NCI-H187 (cell line): ENCODE data around the gene PHACTR1.

Source experiments
- DNase-seq, 2 experiments: peaks; one replicate each; lab custom pipeline; 2025; lab: John Stamatoyannopoulos, UW

Gene PHACTR1

GRCh38 chr6:13267142-13267651 is 550.6 kb downstream of the PHACTR1 start:
- DNase-seq = no peak

DNA sequence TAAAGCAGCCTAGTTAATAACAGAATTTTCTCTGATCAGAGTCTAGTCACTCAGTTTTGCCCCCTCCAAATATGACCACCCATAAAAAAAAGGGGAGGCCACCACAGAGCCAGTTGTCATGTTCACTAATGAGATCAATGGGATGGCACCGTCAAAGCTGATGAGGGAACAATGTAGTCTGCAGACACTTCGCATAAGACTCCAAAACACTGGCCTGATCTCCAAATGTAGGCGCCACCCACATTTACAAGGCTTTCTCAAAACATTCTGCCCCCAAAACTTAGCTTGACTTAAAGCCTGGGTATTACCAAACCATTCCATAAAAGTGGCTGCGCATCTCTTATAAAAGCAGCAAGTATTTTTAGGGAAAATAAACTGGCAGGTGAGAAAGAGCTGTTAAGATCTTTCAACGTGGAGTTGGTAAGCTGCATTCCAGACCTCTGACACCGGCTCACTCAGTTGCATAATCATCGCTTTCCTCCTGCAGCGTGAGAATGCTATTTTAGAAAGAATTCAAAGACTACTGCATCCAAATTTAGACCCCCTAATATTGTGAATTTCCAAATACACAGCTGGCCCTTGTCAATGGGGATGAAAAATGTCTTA is 552.4 kb downstream of the PHACTR1 start:
- DNase-seq = no peak

- DNase-seq = no peak
These were observed 555.8 kb downstream of the PHACTR1 start for GRCh38 chr6:13272131-13273046.

DNA sequence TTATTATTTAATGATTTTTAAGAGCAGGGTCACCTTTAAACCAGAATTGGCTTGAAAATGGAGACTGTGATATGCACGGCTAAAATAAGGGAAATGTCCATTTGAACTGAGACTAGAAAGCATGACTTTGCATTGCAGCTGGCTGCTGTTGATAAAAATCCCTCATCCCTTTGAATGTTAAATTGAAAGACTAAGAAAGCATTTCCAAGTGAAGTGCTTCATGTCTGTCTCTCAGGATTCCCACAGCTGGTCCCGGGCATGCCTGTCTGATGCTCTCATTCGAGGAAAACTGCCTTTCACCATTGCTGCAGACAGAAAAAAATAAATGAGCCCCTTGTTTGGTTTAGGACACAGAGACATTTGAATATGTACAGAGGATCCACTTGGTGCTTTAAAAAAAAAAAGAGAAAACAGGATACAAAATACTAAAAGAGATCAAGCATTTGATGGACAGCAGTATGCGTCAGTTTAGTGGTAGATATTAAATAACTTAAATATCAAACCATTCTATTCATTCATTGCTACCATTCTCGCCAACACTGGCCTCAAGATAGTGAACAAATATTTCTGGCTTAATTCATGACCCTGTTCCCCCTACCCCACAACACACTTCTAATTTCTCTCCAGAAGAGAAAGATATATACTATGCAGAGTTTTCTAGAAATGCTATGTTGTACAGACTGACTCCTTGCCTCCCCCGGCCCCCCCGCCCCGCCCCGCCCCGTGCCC is 556.8 kb downstream of the PHACTR1 start:
- DNase-seq = no peak

GRCh38 chr6:13273931-13274706 is 557.6 kb downstream of the PHACTR1 start:
- no peak for DNase-seq

- no peak for DNase-seq
These were observed 558.3 kb downstream of the PHACTR1 start for GRCh38 chr6:13274707-13275434.

GRCh38 chr6:13275435-13275989 is 558.9 kb downstream of the PHACTR1 start:
- DNase-seq = no peak

DNA sequence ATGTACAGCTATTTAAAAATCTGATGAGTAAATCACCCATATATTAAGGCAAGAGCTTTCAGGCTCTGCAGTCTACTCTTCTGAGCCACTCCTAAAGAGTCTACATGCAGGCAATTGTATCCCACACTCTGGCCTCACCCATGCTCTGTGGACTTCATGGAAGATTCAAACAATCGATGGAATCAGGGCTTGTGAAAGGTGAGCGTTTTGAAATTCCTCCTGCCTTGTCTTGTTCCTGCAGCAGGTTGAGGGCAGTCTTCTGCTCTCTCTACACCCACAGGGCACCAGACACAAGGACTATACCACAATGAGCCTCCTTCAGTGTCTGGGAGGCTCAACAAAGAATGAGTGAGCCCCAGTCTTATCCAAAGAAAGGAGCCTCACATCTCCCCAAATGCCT is 560.7 kb downstream of the PHACTR1 start:
- DNase-seq = no peak

- DNase-seq = no peak
These were observed 561.6 kb downstream of the PHACTR1 start for GRCh38 chr6:13278164-13278563.

GRCh38 chr6:13278991-13279390 is 562.4 kb downstream of the PHACTR1 start:
- no peak for DNase-seq

DNA sequence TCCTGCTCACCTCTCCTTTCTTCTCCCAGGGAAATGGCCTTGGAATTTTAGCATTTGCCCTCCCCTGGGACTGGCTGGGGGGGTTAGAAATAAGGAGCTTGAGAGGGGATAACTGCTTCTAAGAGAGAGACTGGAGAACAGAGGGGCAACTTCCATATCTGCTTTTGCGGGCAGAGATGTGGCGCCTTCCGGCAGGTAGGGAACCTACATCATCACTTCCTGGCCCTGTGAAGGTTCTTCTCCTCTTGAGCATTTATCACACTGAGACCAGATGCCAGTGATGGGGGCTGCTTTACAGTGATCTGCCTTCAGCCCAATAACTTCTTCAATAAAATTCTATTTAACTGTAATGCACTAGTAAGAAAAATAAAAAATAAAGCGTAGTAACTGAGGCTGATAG is 563.7 kb downstream of the PHACTR1 start:
- DNase-seq = no peak

- no peak for DNase-seq
These were observed 565.1 kb downstream of the PHACTR1 start for GRCh38 chr6:13281686-13282085.

DNA sequence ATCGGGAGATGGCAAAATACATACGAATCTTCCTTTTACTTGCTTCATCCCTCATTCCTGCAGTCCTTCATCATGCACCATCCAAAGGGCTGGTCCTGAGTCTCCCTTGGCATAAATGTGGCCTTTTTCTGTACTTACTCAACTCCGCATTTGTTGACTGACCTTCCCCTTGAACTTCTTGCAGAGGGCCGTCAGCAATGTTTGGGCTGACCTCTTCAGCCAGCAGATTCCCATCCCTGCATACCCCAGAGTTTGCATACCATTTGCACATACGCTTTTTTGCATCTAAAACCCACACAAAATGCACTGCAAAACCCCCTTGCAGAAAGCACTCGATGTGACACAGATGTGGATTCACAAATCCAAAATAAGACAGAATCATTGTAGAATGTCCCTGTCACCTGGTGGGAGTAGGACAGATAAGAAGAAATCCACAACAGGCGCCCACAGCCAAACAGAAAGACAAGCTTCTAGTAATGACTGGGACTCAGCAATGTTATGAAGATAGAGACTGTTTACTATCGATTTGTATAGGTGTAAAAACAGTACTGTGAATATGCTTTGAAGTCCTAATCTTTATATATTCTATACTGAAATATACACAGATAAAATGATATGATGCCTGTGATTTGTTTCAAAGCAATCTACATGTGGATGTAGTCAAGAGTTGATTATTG is 566.0 kb downstream of the PHACTR1 start:
- DNase-seq = no peak

DNA sequence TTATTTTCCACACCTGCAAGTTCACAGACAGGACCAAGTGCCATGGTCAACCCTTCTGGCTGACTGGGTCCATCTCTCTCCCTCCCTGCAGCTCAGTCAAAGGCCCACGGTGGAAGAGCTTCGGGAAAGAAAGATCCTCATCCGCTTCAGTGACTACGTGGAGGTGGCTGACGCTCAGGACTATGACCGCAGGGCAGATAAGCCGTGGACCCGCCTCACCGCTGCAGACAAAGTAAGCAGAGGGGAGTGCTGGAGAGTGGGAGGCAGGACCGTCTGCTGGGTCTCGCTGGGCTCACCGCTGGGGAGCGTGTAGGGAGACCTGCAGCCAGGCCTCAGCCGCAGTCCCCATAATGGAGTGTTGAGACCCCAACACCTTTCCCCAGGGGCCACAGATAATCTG is 566.8 kb downstream of the PHACTR1 start:
- DNase-seq = no peak

DNA sequence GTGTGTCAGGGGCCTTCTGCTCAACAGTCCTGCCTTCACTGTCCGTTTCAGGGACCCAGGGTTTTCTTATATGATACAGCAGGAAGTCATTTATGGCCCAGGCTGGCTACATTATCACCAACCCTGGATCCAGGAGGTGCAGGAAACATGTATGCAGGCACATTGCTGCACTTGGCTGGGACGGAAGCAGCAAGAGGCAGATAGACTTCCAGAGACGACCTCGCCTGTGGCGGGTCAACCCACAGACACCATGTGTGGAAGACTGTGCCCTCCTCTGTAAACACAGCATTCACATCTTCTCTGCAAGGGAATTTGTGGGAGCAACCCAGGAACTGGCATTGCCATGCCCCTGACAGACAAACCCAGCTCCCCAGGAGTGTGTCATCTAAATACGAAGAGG is 568.1 kb downstream of the PHACTR1 start:
- DNase-seq = no peak

DNA sequence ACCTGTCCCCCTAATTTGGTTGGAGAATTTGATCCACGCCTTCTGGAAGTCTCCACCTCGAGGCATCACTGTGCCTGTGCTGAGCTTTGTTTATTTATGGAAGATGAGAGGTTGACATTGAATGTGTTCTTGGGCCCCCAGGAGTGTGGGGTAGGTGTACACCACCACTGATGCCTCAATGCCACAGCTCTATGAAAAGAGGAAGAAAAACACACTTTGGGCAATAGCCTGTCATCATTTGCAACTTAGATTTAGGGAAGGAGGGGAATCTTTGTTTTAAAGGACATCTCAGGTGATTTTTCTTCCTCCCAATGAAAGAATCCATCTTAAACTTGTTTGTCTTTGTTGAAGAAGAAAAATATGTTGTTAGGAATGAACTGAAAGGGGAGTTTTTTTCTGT is 569.1 kb downstream of the PHACTR1 start:
- DNase-seq = no peak

GRCh38 chr6:13286181-13286580 is 569.6 kb downstream of the PHACTR1 start:
- DNase-seq = no peak

DNA sequence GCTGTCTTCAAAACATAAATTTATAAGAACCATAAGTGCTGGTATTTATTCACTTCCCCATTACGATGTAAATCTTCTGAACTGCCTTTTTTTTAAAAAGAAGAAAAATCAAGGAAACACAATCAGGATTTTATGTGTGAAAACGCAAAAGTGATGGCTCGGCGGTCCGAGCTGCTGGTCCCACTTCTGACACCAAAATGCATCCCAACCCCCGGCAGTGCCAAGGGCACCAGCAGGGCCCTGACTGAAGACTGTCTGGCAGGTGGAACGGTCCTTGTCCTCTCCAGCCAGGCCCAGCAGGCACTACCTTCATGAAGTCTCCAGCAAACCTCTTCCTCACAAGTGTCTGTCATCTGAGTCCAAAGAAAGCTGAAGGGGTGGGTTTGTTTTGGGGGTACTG is 570.5 kb downstream of the PHACTR1 start:
- no peak for DNase-seq

GRCh38 chr6:13288481-13288880 is 571.9 kb downstream of the PHACTR1 start:
- no peak for DNase-seq

DNA sequence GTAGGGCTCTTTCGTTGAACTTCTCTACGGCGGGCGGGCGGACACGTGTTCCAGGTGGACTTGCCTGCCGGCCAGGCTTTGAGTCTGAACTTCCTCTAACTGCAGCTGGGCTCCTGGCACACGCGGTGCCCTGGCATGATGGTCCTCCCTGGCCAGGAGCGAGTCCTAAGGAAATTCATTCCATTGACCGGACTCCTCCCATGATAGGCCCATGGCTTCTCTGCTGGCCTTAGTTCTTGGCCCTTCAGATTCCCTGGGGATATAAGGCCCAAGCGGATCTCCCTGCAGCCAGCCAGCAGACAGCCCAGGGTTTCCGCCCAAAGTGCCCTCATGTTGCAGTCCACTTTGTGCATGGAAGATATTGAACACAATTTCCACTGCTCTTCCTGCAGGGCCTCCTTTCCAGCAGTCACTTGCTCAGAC is 572.4 kb downstream of the PHACTR1 start:
- no peak for DNase-seq
